Fibroblast of villous mesenchyme (primary cell): ENCODE results near the gene LPCAT1. TPM values are rescaled to one million over a fixed set of nuclear protein-coding genes. Genes with fewer than 3 reads are reported as not detected.

Source experiments
- DNase-seq: peaks from one replicate; pipeline ENCODE4 v3.0.0-alpha.2; 2010; ENCODE audit warnings: low read depth
- H3K4me3 ChIP-seq: 2 replicates; pipeline ENCODE4 v1.5.1; 2011; ENCODE audit warnings: low read depth, mild to moderate bottlenecking, low read length
- CTCF ChIP-seq: IDR thresholded peaks from 2 replicates; pipeline ENCODE4 v1.5.1; 2012; ENCODE audit warnings: low read depth, mild to moderate bottlenecking, low read length; ENCODE audit not compliant: insufficient read depth
- small RNA-seq: library from RNA; depleted of rRNA; stranded (forward); fragments of <200 nt; gene quantifications from one replicate; pipeline ENCODE3, GENCODE V24; 2012
- total RNA-seq: library from RNA; depleted of rRNA; stranded (reverse); fragments of >200 nt; gene quantifications from 2 replicates; pipeline ENCODE4 v1.2.3, GENCODE V29; 2012

LPCAT1 gene
- total RNA-seq, 1 donor = 57.4 TPM

DNA sequence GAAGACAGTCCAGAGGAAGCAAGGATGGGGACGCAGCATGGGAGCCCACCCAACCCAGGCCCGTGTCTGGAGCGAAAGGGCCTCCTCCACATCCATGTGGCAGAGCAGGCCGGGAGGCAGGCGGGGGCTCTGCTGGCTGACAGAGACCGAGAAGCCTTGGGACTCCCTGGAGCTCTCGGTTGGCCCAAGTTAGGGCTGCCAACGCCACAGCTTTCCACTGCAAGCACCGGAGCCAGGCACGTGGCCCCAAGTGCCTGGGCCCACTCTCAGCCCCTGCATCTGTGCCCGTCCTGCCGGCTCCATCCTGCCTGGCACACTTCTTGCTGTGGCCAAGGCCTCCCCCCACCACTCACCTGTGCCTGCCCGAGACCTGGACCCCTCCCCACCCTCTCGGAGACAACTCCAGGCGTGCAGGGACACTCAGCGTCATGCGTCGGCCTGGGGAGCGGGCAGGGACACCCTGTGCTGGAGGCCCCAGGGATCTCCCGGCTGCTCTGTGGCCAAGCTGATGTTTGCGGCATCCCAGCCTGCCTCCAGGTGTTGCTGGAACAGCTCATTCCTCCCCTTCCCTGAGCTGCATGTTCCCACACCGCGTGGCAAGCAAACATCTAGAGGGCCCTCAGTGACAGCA is 110.0 kb downstream of the LPCAT1 start:
- no peak for DNase-seq
- no peak for TF ChIP-seq CTCF
- no peak overlapping the region for H3K4me3 ChIP-seq

DNA sequence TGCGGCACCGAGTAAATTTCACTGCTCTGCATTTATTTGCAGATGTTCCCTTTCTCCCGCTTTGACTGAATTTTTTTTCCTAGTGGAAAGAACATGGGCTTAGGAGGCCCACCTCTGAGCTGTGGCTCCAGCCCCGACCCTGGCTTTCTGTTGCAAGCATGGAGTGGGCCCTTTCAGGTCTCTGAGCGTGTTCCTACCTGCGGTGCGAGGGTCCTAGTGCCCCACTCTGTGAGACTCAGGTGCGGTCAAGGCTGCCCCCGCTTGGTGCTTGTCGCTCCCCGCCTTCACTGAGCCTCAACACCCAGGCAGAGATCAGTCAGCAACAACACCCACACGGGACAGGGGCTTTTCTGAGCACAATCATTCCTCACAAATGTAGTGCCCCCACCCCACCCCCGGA is 110.5 kb downstream of the LPCAT1 start:
- no peak for TF ChIP-seq CTCF
- H3K4me3 ChIP-seq = no peak overlapping the region
- DNase-seq = no peak

- no peak for DNase-seq
- H3K4me3 ChIP-seq = no peak overlapping the region
- TF ChIP-seq CTCF = no peak
Measured at GRCh38 chr5:1412621-1413020, 111.1 kb downstream of the LPCAT1 start.

DNA sequence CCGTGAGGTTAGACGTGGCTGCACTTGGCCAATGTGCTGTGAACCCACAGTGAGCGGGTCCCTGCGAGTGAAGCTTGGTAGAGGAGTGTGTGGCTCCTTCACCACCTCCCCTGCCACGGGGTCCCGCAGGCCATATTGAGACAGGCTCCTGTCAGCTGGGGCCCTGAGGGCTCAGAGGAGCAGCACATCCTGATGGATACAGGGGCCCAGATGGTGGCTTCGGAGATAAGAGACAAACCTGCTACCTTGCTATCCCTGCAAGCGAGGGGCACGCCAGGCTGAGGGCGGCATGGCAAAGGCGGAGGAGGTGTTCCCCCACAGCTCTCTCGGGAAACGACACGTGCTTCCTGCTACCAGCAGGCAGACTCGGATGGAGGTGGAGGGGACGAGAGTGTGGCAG is 111.6 kb downstream of the LPCAT1 start:
- no peak for TF ChIP-seq CTCF
- H3K4me3 ChIP-seq = no peak overlapping the region
- no peak for DNase-seq

Small RNAs within 50 kb of the gene (small RNA-seq; reads per million reads assigned to genes)
- gene MIR6075 = not detected

Other genes starting within 250 kb of the LPCAT1 start
- not detected in 2 replicates for gene TERT, start 228.9 kb downstream of the LPCAT1 start, total RNA-seq
- 180 and 252 TPM in 2 replicates for gene CLPTM1L, start 178.9 kb downstream of the LPCAT1 start, total RNA-seq
- gene SLC6A3, start 78.5 kb downstream of the LPCAT1 start, total RNA-seq = not detected in 2 replicates